ENCODE results near the gene EYS. TPM values are rescaled to one million over a fixed set of nuclear protein-coding genes. Genes with fewer than 3 reads are reported as not detected.

EYS gene
- total and polyA plus RNA-seq, 9 of the 15 experiments (the other 6 are each of a cell fraction or from before 2014, with no cell fraction given) = 0.03 to 0.36 (median 0.10) TPM; not detected in 2

- TF ChIP-seq, protein P1, sequence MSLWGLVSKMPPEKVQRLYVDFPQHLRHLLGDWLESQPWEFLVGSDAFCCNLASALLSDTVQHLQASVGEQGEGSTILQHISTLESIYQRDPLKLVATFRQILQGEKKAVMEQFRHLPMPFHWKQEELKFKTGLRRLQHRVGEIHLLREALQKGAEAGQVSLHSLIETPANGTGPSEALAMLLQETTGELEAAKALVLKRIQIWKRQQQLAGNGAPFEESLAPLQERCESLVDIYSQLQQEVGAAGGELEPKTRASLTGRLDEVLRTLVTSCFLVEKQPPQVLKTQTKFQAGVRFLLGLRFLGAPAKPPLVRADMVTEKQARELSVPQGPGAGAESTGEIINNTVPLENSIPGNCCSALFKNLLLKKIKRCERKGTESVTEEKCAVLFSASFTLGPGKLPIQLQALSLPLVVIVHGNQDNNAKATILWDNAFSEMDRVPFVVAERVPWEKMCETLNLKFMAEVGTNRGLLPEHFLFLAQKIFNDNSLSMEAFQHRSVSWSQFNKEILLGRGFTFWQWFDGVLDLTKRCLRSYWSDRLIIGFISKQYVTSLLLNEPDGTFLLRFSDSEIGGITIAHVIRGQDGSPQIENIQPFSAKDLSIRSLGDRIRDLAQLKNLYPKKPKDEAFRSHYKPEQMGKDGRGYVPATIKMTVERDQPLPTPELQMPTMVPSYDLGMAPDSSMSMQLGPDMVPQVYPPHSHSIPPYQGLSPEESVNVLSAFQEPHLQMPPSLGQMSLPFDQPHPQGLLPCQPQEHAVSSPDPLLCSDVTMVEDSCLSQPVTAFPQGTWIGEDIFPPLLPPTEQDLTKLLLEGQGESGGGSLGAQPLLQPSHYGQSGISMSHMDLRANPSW (CRISPR knock-in tag; IDR thresholded peaks at IDR 0.05) = no peak
- TF ChIP-seq TFAP4 (CRISPR knock-in tag; IDR thresholded peaks at IDR 0.05; ENCODE audit: borderline replicate concordance) (no peak), NFRKB (IDR thresholded peaks at IDR 0.05; ENCODE audit: low read depth) (no peak), NFE2L1 (tag; IDR thresholded peaks at IDR 0.05; ENCODE audit: borderline replicate concordance, low read depth) (no peak), DPF2 (IDR thresholded peaks at IDR 0.05) (no peak), CSDE1 (IDR thresholded peaks at IDR 0.05) (no peak), RNF2 (IDR thresholded peaks at IDR 0.05) (no peak)
Measured at GRCh38 chr6:65410309-65410708, 296.7 kb downstream of the EYS start (continued).

DNA sequence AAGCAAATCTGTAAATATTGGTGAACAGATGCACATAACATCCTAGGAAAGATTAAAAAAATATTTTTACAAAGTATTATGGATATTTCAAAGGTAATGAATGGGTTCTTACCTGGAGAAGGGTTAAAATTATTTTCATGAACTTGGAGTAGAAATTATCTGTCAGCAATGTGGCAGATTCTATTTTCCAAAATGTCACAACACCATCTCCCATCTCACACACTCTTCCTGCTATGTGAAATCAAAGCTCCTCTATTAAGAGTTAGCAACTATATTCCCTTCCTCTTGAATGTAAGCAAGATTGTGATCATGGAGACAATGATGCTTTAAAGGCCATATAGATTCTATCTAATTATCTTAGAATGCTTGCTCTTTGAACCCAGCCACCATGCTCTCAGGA is 304.5 kb downstream of the EYS start:
- no peak for ATAC-seq
- BruUV-seq (replicated peaks) = no TSS peak
- no peaks in the 10 kb centered on the region for H3K36me3 ChIP-seq (ENCODE audit: control insufficient read depth, insufficient read depth, low read length)
- no peak for DNase-seq (ENCODE audit: extremely low read depth in 1 of 4, low spot score in 3 of 4)
- no peaks in the 10 kb centered on the region for H4K20me1 ChIP-seq (replicated peaks; ENCODE audit: control insufficient read depth, insufficient read depth, low read length)
- H3K9me3 ChIP-seq (replicated peaks; ENCODE audit: control insufficient read depth, insufficient read depth, low read depth, low read length) = no peaks in the 10 kb centered on the region
- H3K27ac ChIP-seq (ENCODE audit: extremely low read depth, low read depth, low read length) = no peak overlapping the region
- ChIA-PET POLR2A (no interaction called here), CTCF (ENCODE audit: low intra/inter-chr PET ratio) (no interaction called here)
- no peak overlapping the region for H3K4me3 ChIP-seq
- intact Hi-C loops (cut with micrococcal nuclease) (no loop called here), in situ Hi-C loops (cut with MboI) (no loop called here)
- FAIRE-seq = no peak
- no peak overlapping the region for H2AFZ ChIP-seq (ENCODE audit: low read depth, low read length)
- H3K4me2 ChIP-seq (ENCODE audit: insufficient read depth, low read length) = no peak overlapping the region
- no peaks in the 10 kb centered on the region for H3K9me1 ChIP-seq (ENCODE audit: control insufficient read depth, insufficient read depth, low read length)
- H3K79me2 ChIP-seq (ENCODE audit: control insufficient read depth, insufficient read depth, low read length) = no peaks in the 10 kb centered on the region
- H3K9ac ChIP-seq (ENCODE audit: insufficient read depth in 1 of 2, low read depth in 2 of 2, low read length in 2 of 2) = no peak overlapping the region
- no peaks in the 10 kb centered on the region for H3K4me1 ChIP-seq (replicated peaks in 1 of 2; ENCODE audit: control insufficient read depth in 2 of 2, insufficient read depth in 2 of 2, low read length in 2 of 2)
- no peaks in the 10 kb centered on the region for H3K27me3 ChIP-seq (ENCODE audit: control insufficient read depth in 2 of 2, insufficient read depth in 2 of 2, low read length in 2 of 2)
- TF ChIP-seq RFX1 (IDR thresholded peaks at IDR 0.05) = no peak
- TF ChIP-seq MTA3 (IDR thresholded peaks at IDR 0.05; ENCODE audit: borderline replicate concordance) = no peak
- no peak for TF ChIP-seq C11orf30 (IDR thresholded peaks at IDR 0.05; ENCODE audit: low read depth)
- TF ChIP-seq, protein P2, sequence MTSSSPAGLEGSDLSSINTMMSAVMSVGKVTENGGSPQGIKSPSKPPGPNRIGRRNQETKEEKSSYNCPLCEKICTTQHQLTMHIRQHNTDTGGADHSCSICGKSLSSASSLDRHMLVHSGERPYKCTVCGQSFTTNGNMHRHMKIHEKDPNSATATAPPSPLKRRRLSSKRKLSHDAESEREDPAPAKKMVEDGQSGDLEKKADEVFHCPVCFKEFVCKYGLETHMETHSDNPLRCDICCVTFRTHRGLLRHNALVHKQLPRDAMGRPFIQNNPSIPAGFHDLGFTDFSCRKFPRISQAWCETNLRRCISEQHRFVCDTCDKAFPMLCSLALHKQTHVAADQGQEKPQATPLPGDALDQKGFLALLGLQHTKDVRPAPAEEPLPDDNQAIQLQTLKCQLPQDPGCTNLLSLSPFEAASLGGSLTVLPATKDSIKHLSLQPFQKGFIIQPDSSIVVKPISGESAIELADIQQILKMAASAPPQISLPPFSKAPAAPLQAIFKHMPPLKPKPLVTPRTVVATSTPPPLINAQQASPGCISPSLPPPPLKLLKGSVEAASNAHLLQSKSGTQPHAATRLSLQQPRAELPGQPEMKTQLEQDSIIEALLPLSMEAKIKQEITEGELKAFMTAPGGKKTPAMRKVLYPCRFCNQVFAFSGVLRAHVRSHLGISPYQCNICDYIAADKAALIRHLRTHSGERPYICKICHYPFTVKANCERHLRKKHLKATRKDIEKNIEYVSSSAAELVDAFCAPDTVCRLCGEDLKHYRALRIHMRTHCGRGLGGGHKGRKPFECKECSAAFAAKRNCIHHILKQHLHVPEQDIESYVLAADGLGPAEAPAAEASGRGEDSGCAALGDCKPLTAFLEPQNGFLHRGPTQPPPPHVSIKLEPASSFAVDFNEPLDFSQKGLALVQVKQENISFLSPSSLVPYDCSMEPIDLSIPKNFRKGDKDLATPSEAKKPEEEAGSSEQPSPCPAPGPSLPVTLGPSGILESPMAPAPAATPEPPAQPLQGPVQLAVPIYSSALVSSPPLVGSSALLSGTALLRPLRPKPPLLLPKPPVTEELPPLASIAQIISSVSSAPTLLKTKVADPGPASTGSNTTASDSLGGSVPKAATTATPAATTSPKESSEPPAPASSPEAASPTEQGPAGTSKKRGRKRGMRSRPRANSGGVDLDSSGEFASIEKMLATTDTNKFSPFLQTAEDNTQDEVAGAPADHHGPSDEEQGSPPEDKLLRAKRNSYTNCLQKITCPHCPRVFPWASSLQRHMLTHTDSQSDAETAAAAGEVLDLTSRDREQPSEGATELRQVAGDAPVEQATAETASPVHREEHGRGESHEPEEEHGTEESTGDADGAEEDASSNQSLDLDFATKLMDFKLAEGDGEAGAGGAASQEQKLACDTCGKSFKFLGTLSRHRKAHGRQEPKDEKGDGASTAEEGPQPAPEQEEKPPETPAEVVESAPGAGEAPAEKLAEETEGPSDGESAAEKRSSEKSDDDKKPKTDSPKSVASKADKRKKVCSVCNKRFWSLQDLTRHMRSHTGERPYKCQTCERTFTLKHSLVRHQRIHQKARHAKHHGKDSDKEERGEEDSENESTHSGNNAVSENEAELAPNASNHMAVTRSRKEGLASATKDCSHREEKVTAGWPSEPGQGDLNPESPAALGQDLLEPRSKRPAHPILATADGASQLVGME (CRISPR knock-in tag; IDR thresholded peaks at IDR 0.05) = no peak
- TF ChIP-seq TCF3 (CRISPR knock-in tag; IDR thresholded peaks at IDR 0.05) = no peak
